ENCODE measurements around the gene SAMD8.
A peak's percentile ranks its signal among the peaks of the same experiment; 100 is the strongest.

The SAMD8 gene

GRCh38 chr10:75084834-75085384, 26.5 kb upstream of the SAMD8 start:
- DNase-seq (ENCODE audit: low read depth, low spot score) = no peak

GRCh38 chr10:75086278-75086934, 25.1 kb upstream of the SAMD8 start:
- DNase-seq (ENCODE audit: low read depth, low spot score) = no peak

GRCh38 chr10:75088640-75089039, 22.8 kb upstream of the SAMD8 start:
- no peak for DNase-seq (ENCODE audit: low read depth, low spot score)

GRCh38 chr10:75089634-75090033, 21.8 kb upstream of the SAMD8 start:
- DNase-seq (ENCODE audit: low read depth, low spot score) = no peak

GRCh38 chr10:75091146-75091545, 20.3 kb upstream of the SAMD8 start:
- no peak for DNase-seq (ENCODE audit: low read depth, low spot score)

- no peak for DNase-seq (ENCODE audit: low read depth, low spot score)
Observed at GRCh38 chr10:75094465-75094864, 17.0 kb upstream of the SAMD8 start.

- DNase-seq (ENCODE audit: low read depth, low spot score) = no peak
Observed at GRCh38 chr10:75095631-75096030, 15.8 kb upstream of the SAMD8 start.

GRCh38 chr10:75096749-75097148, 14.7 kb upstream of the SAMD8 start:
- DNase-seq (ENCODE audit: low read depth, low spot score) = no peak

GRCh38 chr10:75097666-75098285, 13.7 kb upstream of the SAMD8 start:
- DNase-seq (ENCODE audit: low read depth, low spot score) = no peak

- no peak for DNase-seq (ENCODE audit: low read depth, low spot score)
Observed at GRCh38 chr10:75098902-75099673, 12.4 kb upstream of the SAMD8 start.

GRCh38 chr10:75099952-75100763, 11.3 kb upstream of the SAMD8 start:
- peak; percentile 63 for DNase-seq (ENCODE audit: low read depth, low spot score)

GRCh38 chr10:75100764-75101291, 10.6 kb upstream of the SAMD8 start:
- DNase-seq (ENCODE audit: low read depth, low spot score) = no peak

GRCh38 chr10:75101416-75102251, 9.8 kb upstream of the SAMD8 start:
- no peak for DNase-seq (ENCODE audit: low read depth, low spot score)

GRCh38 chr10:75102830-75103673, 8.4 kb upstream of the SAMD8 start:
- DNase-seq (ENCODE audit: low read depth, low spot score) = no peak

GRCh38 chr10:75103881-75104686, 7.4 kb upstream of the SAMD8 start:
- no peak for DNase-seq (ENCODE audit: low read depth, low spot score)

GRCh38 chr10:75104842-75105241, 6.6 kb upstream of the SAMD8 start:
- DNase-seq (ENCODE audit: low read depth, low spot score) = no peak

- no peak for DNase-seq (ENCODE audit: low read depth, low spot score)
Observed at GRCh38 chr10:75105576-75106197, 5.8 kb upstream of the SAMD8 start.

- DNase-seq (ENCODE audit: low read depth, low spot score) = no peak
Observed at GRCh38 chr10:75106242-75106641, 5.2 kb upstream of the SAMD8 start.
